Endodermal cell (in vitro differentiated cells): ENCODE measurements around the gene SHISA9. TPM values are rescaled to one million over a fixed set of nuclear protein-coding genes. Genes with fewer than 3 reads are reported as not detected.

Source experiments
- DNase-seq: peaks from one replicate; pipeline ENCODE4 v3.0.0-alpha.2; 2017
- H3K27ac ChIP-seq: 2 replicates; pipeline ENCODE4 v1.5.1; 2013; ENCODE audit warnings: mild to moderate bottlenecking, low read depth, low read length, moderate library complexity
- H3K27me3 ChIP-seq: 2 replicates; pipeline ENCODE4 v1.6.1; 2013; ENCODE audit warnings: mild to moderate bottlenecking, low read length, moderate library complexity; ENCODE audit not compliant: insufficient read depth, control insufficient read depth, poor library complexity, severe bottlenecking
- H3K36me3 ChIP-seq: 2 replicates; pipeline ENCODE4 v1.7.0; 2013; ENCODE audit warnings: mild to moderate bottlenecking, low read length, moderate library complexity; ENCODE audit not compliant: control insufficient read depth, insufficient read depth
- H3K4me1 ChIP-seq: one replicate; pipeline ENCODE4 v1.7.0; 2013; ENCODE audit warnings: low read length; ENCODE audit not compliant: control insufficient read depth, insufficient read depth
- H3K4me3 ChIP-seq: 2 replicates; pipeline ENCODE4 v1.5.1; 2013; ENCODE audit warnings: mild to moderate bottlenecking, low read length, moderate library complexity
- H3K9ac ChIP-seq: 2 replicates; pipeline ENCODE4 v1.6.1; 2013; ENCODE audit warnings: mild to moderate bottlenecking, low read length, moderate library complexity; ENCODE audit not compliant: poor library complexity, severe bottlenecking; ENCODE audit errors: extremely low read depth
- H3K9me3 ChIP-seq: 2 replicates; pipeline ENCODE4 v1.6.1; 2013; ENCODE audit warnings: mild to moderate bottlenecking, low read length, moderate library complexity; ENCODE audit not compliant: control insufficient read depth
- H3K27ac Mint-ChIP-seq: 2 replicates; pipeline ENCODE4 v1.8.0; 2020; ENCODE audit warnings: mixed read lengths
- H3K27me3 Mint-ChIP-seq: 2 replicates; pipeline ENCODE4 v1.8.0; 2021; ENCODE audit warnings: mild to moderate bottlenecking, mixed read lengths; ENCODE audit not compliant: insufficient read depth
- H3K36me3 Mint-ChIP-seq: 2 replicates; pipeline ENCODE4 v1.8.0; 2020; ENCODE audit warnings: low read depth, mixed read lengths
- H3K4me1 Mint-ChIP-seq: 2 replicates; pipeline ENCODE4 v1.8.0; 2020; ENCODE audit warnings: mixed read lengths
- H3K4me3 Mint-ChIP-seq: 2 replicates; pipeline ENCODE4 v1.8.0; 2020; ENCODE audit warnings: mild to moderate bottlenecking, moderate library complexity, mixed read lengths
- H3K9me3 Mint-ChIP-seq: 2 replicates; pipeline ENCODE4 v1.8.0; 2020; ENCODE audit warnings: mild to moderate bottlenecking, mixed read lengths
- WGBS, 2 experiments: methylation state at CpG; one replicate each; pipeline versions ENCODE4 v1.1.5 to v1.1.7; 2013; ENCODE audit warnings: missing lambda C conversion rate in 2 of 2, mixed read lengths in 1 of 2; ENCODE audit not compliant: insufficient coverage in 1 of 2, insufficient read length in 1 of 2; 5-methylcytosine and 5-hydroxymethylcytosine counted together
- total RNA-seq, 2 donors: library from RNA; stranded (reverse); fragmentation: NEBNext Ultra II Directional in 1 of 2; extraction: Animal tissue kit (Norgen Biotek cat#: 25700) in 1 of 2; gene quantifications; 2 replicates in 1 of 2; 3 replicates in 1 of 2; pipeline ENCODE4 v1.2.1, GENCODE V29; 2021
- TF ChIP-seq, protein P1 (sequence below): fragments of 200-600 bp; sonication (generic); conservative IDR thresholded peaks from 2 replicates; pipeline ENCODE4 v1.5.0; 2021; ENCODE audit warnings: antibody characterized with exemption, mild to moderate bottlenecking

Gene SHISA9
- total RNA-seq, 2 donors from 2014 or later: 5.2 to 27.8 TPM

DNA sequence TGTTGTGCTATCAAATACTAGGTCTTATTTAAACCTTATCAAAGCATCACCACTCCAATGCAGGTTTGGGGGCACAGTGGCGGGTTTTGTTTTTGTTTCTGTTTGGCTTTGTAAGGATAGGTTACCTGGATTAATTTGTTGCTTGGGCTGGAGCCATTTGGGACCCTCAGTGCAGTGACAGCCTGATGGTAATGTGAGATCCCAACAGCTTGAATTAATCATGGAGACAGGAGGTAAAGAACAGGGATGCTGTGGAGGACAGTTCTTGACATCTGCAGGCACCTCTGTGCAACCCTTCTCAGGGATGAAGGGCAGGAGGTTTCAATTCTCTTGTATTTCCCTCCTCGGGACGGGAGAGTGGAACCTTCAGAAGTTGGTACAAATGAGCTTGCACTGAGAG lies 40.5 kb downstream of the SHISA9 start:
- Histone ChIP-seq H3K4me1 (no peaks in the 10 kb centered on the region), H3K36me3 (no peaks in the 10 kb centered on the region), H3K4me3 (no peak overlapping the region), H3K27me3 (no peaks in the 10 kb centered on the region), H3K9ac (no peak overlapping the region), H3K27ac (no peak overlapping the region), H3K9me3 (peaks cover 11% of the 10 kb centered on the region)
- peaks cover 4% of the 10 kb centered on the region for H3K4me1 Mint-ChIP-seq
- TF ChIP-seq, protein P1, sequence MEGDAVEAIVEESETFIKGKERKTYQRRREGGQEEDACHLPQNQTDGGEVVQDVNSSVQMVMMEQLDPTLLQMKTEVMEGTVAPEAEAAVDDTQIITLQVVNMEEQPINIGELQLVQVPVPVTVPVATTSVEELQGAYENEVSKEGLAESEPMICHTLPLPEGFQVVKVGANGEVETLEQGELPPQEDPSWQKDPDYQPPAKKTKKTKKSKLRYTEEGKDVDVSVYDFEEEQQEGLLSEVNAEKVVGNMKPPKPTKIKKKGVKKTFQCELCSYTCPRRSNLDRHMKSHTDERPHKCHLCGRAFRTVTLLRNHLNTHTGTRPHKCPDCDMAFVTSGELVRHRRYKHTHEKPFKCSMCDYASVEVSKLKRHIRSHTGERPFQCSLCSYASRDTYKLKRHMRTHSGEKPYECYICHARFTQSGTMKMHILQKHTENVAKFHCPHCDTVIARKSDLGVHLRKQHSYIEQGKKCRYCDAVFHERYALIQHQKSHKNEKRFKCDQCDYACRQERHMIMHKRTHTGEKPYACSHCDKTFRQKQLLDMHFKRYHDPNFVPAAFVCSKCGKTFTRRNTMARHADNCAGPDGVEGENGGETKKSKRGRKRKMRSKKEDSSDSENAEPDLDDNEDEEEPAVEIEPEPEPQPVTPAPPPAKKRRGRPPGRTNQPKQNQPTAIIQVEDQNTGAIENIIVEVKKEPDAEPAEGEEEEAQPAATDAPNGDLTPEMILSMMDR: no peak
- H3K4me3 Mint-ChIP-seq: no peak overlapping the region
- H3K36me3 Mint-ChIP-seq: peaks cover 1% of the 10 kb centered on the region
- no peak overlapping the region for H3K27ac Mint-ChIP-seq
- DNase-seq: no peak
- WGBS, 2 experiments: 85 to 100% methylated on average over 2 to 3 of the region's 3 CpGs
- H3K9me3 Mint-ChIP-seq: peaks cover 2% of the 10 kb centered on the region
- H3K27me3 Mint-ChIP-seq: no peaks in the 10 kb centered on the region

DNA sequence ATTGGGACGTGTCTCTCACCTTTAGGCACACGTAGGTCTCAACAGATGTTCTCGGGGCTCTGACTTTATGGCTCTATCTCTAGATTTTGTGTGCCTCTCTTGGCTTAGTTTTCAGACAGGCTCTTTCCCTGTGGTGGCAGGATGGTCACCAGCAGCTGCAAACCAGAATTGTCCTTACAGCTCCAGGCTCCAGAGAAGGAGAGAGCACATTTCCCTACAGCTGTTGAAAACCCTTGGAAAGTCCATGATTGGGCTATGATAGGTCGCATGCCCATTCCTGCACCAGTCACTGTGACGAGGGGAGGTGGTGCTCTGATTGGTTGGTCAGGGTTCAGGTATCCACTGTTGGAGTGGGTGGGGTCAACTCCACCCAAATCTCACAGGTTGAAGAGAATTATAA lies 41.5 kb downstream of the SHISA9 start:
- no peak overlapping the region for H3K4me3 ChIP-seq
- no peaks in the 10 kb centered on the region for H3K27me3 Mint-ChIP-seq
- peaks cover 3% of the 10 kb centered on the region for H3K9me3 ChIP-seq
- WGBS, 2 experiments: 89 to 90% methylated on average over 2 to 5 of the region's 5 CpGs
- H3K9me3 Mint-ChIP-seq: peaks cover 2% of the 10 kb centered on the region
- no peaks in the 10 kb centered on the region for H3K27me3 ChIP-seq
- no peak overlapping the region for H3K4me3 Mint-ChIP-seq
- no peak overlapping the region for H3K27ac ChIP-seq
- TF ChIP-seq, protein P1: no peak
- H3K9ac ChIP-seq: no peak overlapping the region
- peaks cover 1% of the 10 kb centered on the region for H3K36me3 Mint-ChIP-seq
- H3K27ac Mint-ChIP-seq: no peak overlapping the region
- no peaks in the 10 kb centered on the region for H3K36me3 ChIP-seq
- no peaks in the 10 kb centered on the region for H3K4me1 ChIP-seq
- H3K4me1 Mint-ChIP-seq: peaks cover 4% of the 10 kb centered on the region
- no peak for DNase-seq

DNA sequence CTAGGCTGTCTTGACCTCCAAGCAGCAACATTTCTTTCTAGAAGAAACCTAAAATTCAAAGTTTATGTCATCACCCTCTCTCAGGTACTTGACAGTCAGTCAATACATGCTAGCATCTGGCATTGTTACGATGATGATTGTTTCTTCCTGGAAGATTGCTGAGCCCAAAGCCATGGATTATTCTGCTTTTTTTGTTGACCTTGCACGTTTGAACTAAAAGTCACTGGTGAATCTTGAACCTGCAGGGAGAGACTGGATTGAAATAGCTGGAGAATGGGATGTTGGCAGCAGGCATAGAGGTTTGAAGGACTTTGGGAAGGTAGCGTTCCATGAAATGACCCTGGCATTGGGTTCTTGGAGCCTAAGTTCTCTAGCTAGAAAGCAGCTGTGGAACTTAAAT lies 42.9 kb downstream of the SHISA9 start:
- H3K27me3 Mint-ChIP-seq: no peaks in the 10 kb centered on the region
- Histone ChIP-seq H3K27ac (no peak overlapping the region), H3K4me1 (no peaks in the 10 kb centered on the region), H3K9me3 (peaks cover 3% of the 10 kb centered on the region), H3K27me3 (no peaks in the 10 kb centered on the region), H3K36me3 (no peaks in the 10 kb centered on the region), H3K9ac (no peak overlapping the region), H3K4me3 (no peak overlapping the region)
- H3K36me3 Mint-ChIP-seq: peaks cover 1% of the 10 kb centered on the region
- peaks cover 4% of the 10 kb centered on the region for H3K4me1 Mint-ChIP-seq
- WGBS, 2 experiments: 91 to 92% methylated on average over 2 to 3 of the region's 3 CpGs
- H3K9me3 Mint-ChIP-seq: peaks cover 2% of the 10 kb centered on the region
- DNase-seq: no peak
- H3K27ac Mint-ChIP-seq: no peak overlapping the region
- no peak overlapping the region for H3K4me3 Mint-ChIP-seq
- TF ChIP-seq, protein P1: no peak
